Hepatocyte (in vitro differentiated cells): ENCODE data around the gene ROR1.

Experiments
- CTCF ChIP-seq: fragments of 200-600 bp; sonication (generic); IDR thresholded peaks from 2 replicates; pipeline ENCODE4 v1.5.1; 2016; ENCODE audit warnings: antibody characterized with exemption, mild to moderate bottlenecking; ENCODE audit not compliant: poor library complexity
- EZH2phosphoT487 ChIP-seq: fragments of 200-600 bp; sonication (generic); IDR thresholded peaks from one replicate; pipeline ENCODE4 v1.6.1; 2018; ENCODE audit warnings: antibody characterized with exemption, mild to moderate bottlenecking, low read depth, moderate library complexity; ENCODE audit not compliant: unreplicated experiment, severe bottlenecking

- no peak for TF ChIP-seq CTCF
- TF ChIP-seq EZH2phosphoT487: no peak
Measured at GRCh38 chr1:63958556-63958955, 184.7 kb downstream of the ROR1 start.
